Neural cell (in vitro differentiated cells): ENCODE measurements around the gene CNTN6. TPM values are rescaled to one million over a fixed set of nuclear protein-coding genes. Genes with fewer than 3 reads are reported as not detected.

Source experiments
- H2AFZ ChIP-seq: fragments of 200-600, 300-800 bp; sonication (generic), shearing (Covaris generic); 2 replicates; pipeline ENCODE4 v1.6.0; 2014; ENCODE audit warnings: low read depth, mild to moderate bottlenecking, antibody characterized with exemption, low read length, moderate library complexity
- H3F3A ChIP-seq: fragments of 200-600 bp; shearing (Covaris generic); 2 replicates; pipeline ENCODE4 v1.6.1; 2016; ENCODE audit warnings: mild to moderate bottlenecking, moderate library complexity, mixed read lengths, antibody characterized with exemption, low read length; ENCODE audit not compliant: insufficient read depth, poor library complexity, severe bottlenecking
- H3K27ac ChIP-seq: fragments of 200-600, 300-800 bp; sonication (generic), shearing (Covaris generic); 2 replicates; pipeline ENCODE4 v1.5.1; 2014; ENCODE audit warnings: mild to moderate bottlenecking, low read length, moderate library complexity
- H3K27me3 ChIP-seq: fragments of 300-800, 200-600 bp; sonication (generic), shearing (Covaris generic); 2 replicates; pipeline ENCODE4 v1.6.0; 2014; ENCODE audit warnings: mild to moderate bottlenecking, low read depth, low read length, moderate library complexity; ENCODE audit not compliant: insufficient read depth
- H3K36me3 ChIP-seq: fragments of 300-800, 200-600 bp; sonication (generic), shearing (Covaris generic); 2 replicates; pipeline ENCODE4 v1.5.1; 2014; ENCODE audit warnings: mild to moderate bottlenecking, antibody characterized with exemption, low read length, moderate library complexity; ENCODE audit not compliant: insufficient read depth
- H3K4me2 ChIP-seq: fragments of 300-800, 200-600 bp; sonication (generic), shearing (Covaris generic); 2 replicates; pipeline ENCODE4 v1.6.0; 2014; ENCODE audit warnings: mild to moderate bottlenecking, low read length
- H3K4me3 ChIP-seq: fragments of 300-800, 200-600 bp; sonication (generic), shearing (Covaris generic); 2 replicates; pipeline ENCODE4 v1.5.1; 2014; ENCODE audit warnings: mild to moderate bottlenecking, low read length, moderate library complexity
- H3K79me2 ChIP-seq: fragments of 200-600 bp; shearing (Covaris generic); replicated peaks from 2 replicates; pipeline ENCODE4 v1.6.0; 2014; ENCODE audit warnings: mild to moderate bottlenecking, low read length, moderate library complexity; ENCODE audit not compliant: insufficient read depth
- H3K9ac ChIP-seq: fragments of 300-800, 200-600 bp; sonication (generic), shearing (Covaris generic); 2 replicates; pipeline ENCODE4 v1.6.1; 2016; ENCODE audit warnings: mild to moderate bottlenecking, low read length, mixed read lengths
- H3K9me2 ChIP-seq: fragments of 200-600 bp; shearing (Covaris generic); 2 replicates; pipeline ENCODE4 v1.6.1; 2016; ENCODE audit warnings: mild to moderate bottlenecking, low read length, mixed read lengths; ENCODE audit not compliant: insufficient read depth
- H3K9me3 ChIP-seq: fragments of 200-600, 300-800 bp; sonication (generic), shearing (Covaris generic); 2 replicates; pipeline ENCODE4 v1.6.1; 2016; ENCODE audit warnings: mild to moderate bottlenecking, mixed run types, low read length, moderate library complexity, mixed read lengths
- H4K20me1 ChIP-seq: fragments of 200-600 bp; shearing (Covaris generic); 2 replicates; pipeline ENCODE4 v1.6.1; 2016; ENCODE audit warnings: mild to moderate bottlenecking, mixed run types; ENCODE audit not compliant: insufficient read depth
- EP300 ChIP-seq: fragments of 450-650 bp; conservative IDR thresholded peaks from 2 replicates; pipeline ENCODE4 v1.6.1; 2014; ENCODE audit warnings: antibody characterized with exemption, mild to moderate bottlenecking, moderate library complexity; ENCODE audit not compliant: poor library complexity, severe bottlenecking
- EZH2 ChIP-seq: fragments of 200-600, 300-800 bp; shearing (Covaris generic), sonication (generic); IDR thresholded peaks from 2 replicates; pipeline ENCODE4 v1.6.1; 2014; ENCODE audit warnings: antibody characterized with exemption, low read length, borderline replicate concordance, mild to moderate bottlenecking; ENCODE audit not compliant: insufficient read depth, poor library complexity, severe bottlenecking
- MXI1 ChIP-seq: fragments of 450-650 bp; conservative IDR thresholded peaks from 2 replicates; pipeline ENCODE4 v1.6.1; 2014; ENCODE audit warnings: antibody characterized with exemption, mild to moderate bottlenecking; ENCODE audit not compliant: poor library complexity, severe bottlenecking
- POLR2AphosphoS5 ChIP-seq: IDR thresholded peaks from 2 replicates; pipeline ENCODE4 v1.6.1; 2012
- RAD21 ChIP-seq: fragments of 450-650 bp; conservative IDR thresholded peaks from 2 replicates; pipeline ENCODE4 v1.6.1; 2014; ENCODE audit warnings: antibody characterized with exemption, mild to moderate bottlenecking, moderate library complexity
- SMC3 ChIP-seq: fragments of 450-650 bp; conservative IDR thresholded peaks from 2 replicates; pipeline ENCODE4 v1.6.1; 2014; ENCODE audit warnings: antibody characterized with exemption, mild to moderate bottlenecking, moderate library complexity; ENCODE audit not compliant: poor library complexity
- TAF1 ChIP-seq: IDR thresholded peaks from 2 replicates; pipeline ENCODE4 v1.6.1; 2012; ENCODE audit warnings: low read depth
- polyA plus RNA-seq: library from polyadenylated mRNA; depleted of rRNA; stranded (reverse); fragments of >200 nt; gene quantifications from 2 replicates; pipeline ENCODE4 v1.2.3, GENCODE V29; 2014
- TF ChIP-seq, protein P1 (sequence below): IDR thresholded peaks from 2 replicates; pipeline ENCODE4 v1.6.1; 2012; ENCODE audit warnings: borderline replicate concordance
- TF ChIP-seq, protein P2 (sequence below): fragments of 450-650 bp; IDR thresholded peaks from 2 replicates; pipeline ENCODE4 v1.5.1; 2014; ENCODE audit warnings: antibody characterized with exemption, mild to moderate bottlenecking, moderate library complexity; ENCODE audit not compliant: poor library complexity, severe bottlenecking

CNTN6 gene
- polyA plus RNA-seq, 1 donor from 2014 or later = 1.8 TPM

GRCh38 chr3:1164101-1164500 is 71.3 kb downstream of the CNTN6 start:
- Histone ChIP-seq H3K27ac (no peak overlapping the region), H3K4me3 (no peak overlapping the region), H3K9ac (no peak overlapping the region), H2AFZ (no peak overlapping the region), H3K27me3 (no peaks in the 10 kb centered on the region), H3K36me3 (no peaks in the 10 kb centered on the region), H3F3A (no peaks in the 10 kb centered on the region), H3K9me2 (no peaks in the 10 kb centered on the region), H3K4me2 (no peak overlapping the region), H3K9me3 (no peaks in the 10 kb centered on the region), H4K20me1 (no peaks in the 10 kb centered on the region), H3K79me2 (no peaks in the 10 kb centered on the region)
- TF ChIP-seq, protein P1, sequence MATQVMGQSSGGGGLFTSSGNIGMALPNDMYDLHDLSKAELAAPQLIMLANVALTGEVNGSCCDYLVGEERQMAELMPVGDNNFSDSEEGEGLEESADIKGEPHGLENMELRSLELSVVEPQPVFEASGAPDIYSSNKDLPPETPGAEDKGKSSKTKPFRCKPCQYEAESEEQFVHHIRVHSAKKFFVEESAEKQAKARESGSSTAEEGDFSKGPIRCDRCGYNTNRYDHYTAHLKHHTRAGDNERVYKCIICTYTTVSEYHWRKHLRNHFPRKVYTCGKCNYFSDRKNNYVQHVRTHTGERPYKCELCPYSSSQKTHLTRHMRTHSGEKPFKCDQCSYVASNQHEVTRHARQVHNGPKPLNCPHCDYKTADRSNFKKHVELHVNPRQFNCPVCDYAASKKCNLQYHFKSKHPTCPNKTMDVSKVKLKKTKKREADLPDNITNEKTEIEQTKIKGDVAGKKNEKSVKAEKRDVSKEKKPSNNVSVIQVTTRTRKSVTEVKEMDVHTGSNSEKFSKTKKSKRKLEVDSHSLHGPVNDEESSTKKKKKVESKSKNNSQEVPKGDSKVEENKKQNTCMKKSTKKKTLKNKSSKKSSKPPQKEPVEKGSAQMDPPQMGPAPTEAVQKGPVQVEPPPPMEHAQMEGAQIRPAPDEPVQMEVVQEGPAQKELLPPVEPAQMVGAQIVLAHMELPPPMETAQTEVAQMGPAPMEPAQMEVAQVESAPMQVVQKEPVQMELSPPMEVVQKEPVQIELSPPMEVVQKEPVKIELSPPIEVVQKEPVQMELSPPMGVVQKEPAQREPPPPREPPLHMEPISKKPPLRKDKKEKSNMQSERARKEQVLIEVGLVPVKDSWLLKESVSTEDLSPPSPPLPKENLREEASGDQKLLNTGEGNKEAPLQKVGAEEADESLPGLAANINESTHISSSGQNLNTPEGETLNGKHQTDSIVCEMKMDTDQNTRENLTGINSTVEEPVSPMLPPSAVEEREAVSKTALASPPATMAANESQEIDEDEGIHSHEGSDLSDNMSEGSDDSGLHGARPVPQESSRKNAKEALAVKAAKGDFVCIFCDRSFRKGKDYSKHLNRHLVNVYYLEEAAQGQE = no peak

- Histone ChIP-seq H3K9me2 (no peaks in the 10 kb centered on the region), H3K9ac (no peak overlapping the region), H3K9me3 (no peaks in the 10 kb centered on the region)
Observed at GRCh38 chr3:1171320-1171719, 78.5 kb downstream of the CNTN6 start.

More at GRCh38 chr3:1171320-1171719, 78.5 kb downstream of the CNTN6 start:
- H2AFZ ChIP-seq = no peak overlapping the region
- no peak overlapping the region for H3K27ac ChIP-seq
- no peaks in the 10 kb centered on the region for H3K27me3 ChIP-seq
- H3K4me2 ChIP-seq = no peak overlapping the region
- H3K36me3 ChIP-seq = no peaks in the 10 kb centered on the region
- no peak for TF ChIP-seq EP300
- TF ChIP-seq SMC3 = no peak
- TF ChIP-seq MXI1 = no peak
- TF ChIP-seq POLR2AphosphoS5 = no peak
- TF ChIP-seq, protein P1 = no peak
- TF ChIP-seq, protein P2, sequence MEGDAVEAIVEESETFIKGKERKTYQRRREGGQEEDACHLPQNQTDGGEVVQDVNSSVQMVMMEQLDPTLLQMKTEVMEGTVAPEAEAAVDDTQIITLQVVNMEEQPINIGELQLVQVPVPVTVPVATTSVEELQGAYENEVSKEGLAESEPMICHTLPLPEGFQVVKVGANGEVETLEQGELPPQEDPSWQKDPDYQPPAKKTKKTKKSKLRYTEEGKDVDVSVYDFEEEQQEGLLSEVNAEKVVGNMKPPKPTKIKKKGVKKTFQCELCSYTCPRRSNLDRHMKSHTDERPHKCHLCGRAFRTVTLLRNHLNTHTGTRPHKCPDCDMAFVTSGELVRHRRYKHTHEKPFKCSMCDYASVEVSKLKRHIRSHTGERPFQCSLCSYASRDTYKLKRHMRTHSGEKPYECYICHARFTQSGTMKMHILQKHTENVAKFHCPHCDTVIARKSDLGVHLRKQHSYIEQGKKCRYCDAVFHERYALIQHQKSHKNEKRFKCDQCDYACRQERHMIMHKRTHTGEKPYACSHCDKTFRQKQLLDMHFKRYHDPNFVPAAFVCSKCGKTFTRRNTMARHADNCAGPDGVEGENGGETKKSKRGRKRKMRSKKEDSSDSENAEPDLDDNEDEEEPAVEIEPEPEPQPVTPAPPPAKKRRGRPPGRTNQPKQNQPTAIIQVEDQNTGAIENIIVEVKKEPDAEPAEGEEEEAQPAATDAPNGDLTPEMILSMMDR = no peak
- TF ChIP-seq EZH2 = no peak
- no peak for TF ChIP-seq TAF1
- TF ChIP-seq RAD21 = no peak
- no peaks in the 10 kb centered on the region for H3K79me2 ChIP-seq
- no peak overlapping the region for H3K4me3 ChIP-seq
- no peaks in the 10 kb centered on the region for H4K20me1 ChIP-seq
- no peaks in the 10 kb centered on the region for H3F3A ChIP-seq
